AG10803 (cell line): ENCODE results near the gene SIGLECL1.
"Not testable (repeated sequence)": the region's sequence is repeated elsewhere in the genome, so short reads cannot be mapped to it uniquely, and the experiment has no call there.

Source experiments
- DNase-seq: peaks from one replicate; pipeline ENCODE4 v3.0.0; 2010; ENCODE audit warnings: low read depth
- H3K4me3 ChIP-seq: 2 replicates; pipeline ENCODE4 v1.5.1; 2011; ENCODE audit warnings: mild to moderate bottlenecking, low read length, control low read depth
- CTCF ChIP-seq: conservative IDR thresholded peaks from 2 replicates; pipeline ENCODE4 v1.5.1; 2011; ENCODE audit warnings: mild to moderate bottlenecking, low read length, control low read depth, inconsistent platforms

SIGLECL1 gene

GRCh38 chr19:51250786-51251467 is at the start of gene SIGLECL1:
SIGLECL1 (plus strand) TSS chr19:51251080; CDS start chr19:51264073, 12,993 bp downstream.
- no peak for TF ChIP-seq CTCF
- no peak for DNase-seq
- H3K4me3 ChIP-seq, result no peak within 1 kb of the TSS

GRCh38 chr19:51201712-51202111 is 49.2 kb upstream of the SIGLECL1 start:
- no peak for TF ChIP-seq CTCF
- H3K4me3 ChIP-seq, result no peak overlapping the region
- DNase-seq, result no peak

- H3K4me3 ChIP-seq, result no peak overlapping the region
- DNase-seq, result no peak
- TF ChIP-seq CTCF, result no peak
These were observed 47.0 kb upstream of the SIGLECL1 start for GRCh38 chr19:51203916-51204315.

GRCh38 chr19:51204321-51204720 is 46.6 kb upstream of the SIGLECL1 start:
- DNase-seq, result no peak
- H3K4me3 ChIP-seq, result no peak overlapping the region
- no peak for TF ChIP-seq CTCF

GRCh38 chr19:51207747-51208146 is 43.1 kb upstream of the SIGLECL1 start:
- DNase-seq, result no peak
- no peak for TF ChIP-seq CTCF
- H3K4me3 ChIP-seq, result no peak overlapping the region

GRCh38 chr19:51210191-51210784 is 40.6 kb upstream of the SIGLECL1 start:
- TF ChIP-seq CTCF, result no peak
- no peak for DNase-seq
- H3K4me3 ChIP-seq, result no peak overlapping the region

GRCh38 chr19:51210874-51211361 is 40.0 kb upstream of the SIGLECL1 start:
- DNase-seq, H3K4me3 ChIP-seq: not testable (repeated sequence)
